Measurements from ENCODE around the gene SRSF4. TPM values are rescaled to one million over a fixed set of nuclear protein-coding genes. Genes with fewer than 3 reads are reported as not detected.

SRSF4 gene
- total RNA-seq, 2 donors from 2014 or later = 55.2 to 65.7 TPM

- Histone ChIP-seq H3K4me3 (no peak overlapping the region), H3K4me1 (replicated peaks) (no peaks in the 10 kb centered on the region), H3K27me3 (replicated peaks; ENCODE audit: insufficient read depth) (no peaks in the 10 kb centered on the region), H3K36me3 (no peaks in the 10 kb centered on the region), H3K27ac (no peak overlapping the region), H3K9me3 (no peaks in the 10 kb centered on the region)
- DNase-seq (ENCODE audit: low spot score) = no peak
- WGBS = 91% methylated on average over 3 of the region's 3 CpGs
- intact Hi-C loops (cut with DNase I) = no loop called here
- no peak for TF ChIP-seq POLR2AphosphoS5 (IDR thresholded peaks at IDR 0.05)
- no peak for TF ChIP-seq POLR2A (IDR thresholded peaks at IDR 0.05)
- no peak for TF ChIP-seq CTCF (IDR thresholded peaks at IDR 0.05)
Measured at GRCh38 chr1:29221296-29221695, 39.6 kb upstream of the SRSF4 start.

GRCh38 chr1:29218223-29218622 is 36.5 kb upstream of the SRSF4 start:
- TF ChIP-seq POLR2AphosphoS5 (IDR thresholded peaks at IDR 0.05) (no peak), CTCF (IDR thresholded peaks at IDR 0.05) (no peak), POLR2A (IDR thresholded peaks at IDR 0.05) (no peak)
- H3K36me3 ChIP-seq = no peaks in the 10 kb centered on the region
- intact Hi-C loops (cut with DNase I) = no loop called here

GRCh38 chr1:29217633-29218032 is 35.9 kb upstream of the SRSF4 start:
- H3K4me3 ChIP-seq = no peak overlapping the region
- intact Hi-C loops (cut with DNase I) = no loop called here
- DNase-seq (ENCODE audit: low spot score) = no peak
- no peaks in the 10 kb centered on the region for H3K27me3 ChIP-seq (replicated peaks; ENCODE audit: insufficient read depth)
- H3K4me1 ChIP-seq (replicated peaks) = no peaks in the 10 kb centered on the region
- TF ChIP-seq POLR2A (IDR thresholded peaks at IDR 0.05) (no peak), POLR2AphosphoS5 (IDR thresholded peaks at IDR 0.05) (no peak), CTCF (IDR thresholded peaks at IDR 0.05) (no peak)
- WGBS = 93% methylated on average over 2 of the region's 2 CpGs
- H3K36me3 ChIP-seq = no peaks in the 10 kb centered on the region
- H3K27ac ChIP-seq = no peak overlapping the region
- H3K9me3 ChIP-seq = no peaks in the 10 kb centered on the region

More at GRCh38 chr1:29218223-29218622, 36.5 kb upstream of the SRSF4 start:
- no peak overlapping the region for H3K4me3 ChIP-seq
- no peaks in the 10 kb centered on the region for H3K9me3 ChIP-seq
- 80% methylated on average over 2 of the region's 2 CpGs for WGBS
- no peak overlapping the region for H3K27ac ChIP-seq
- no peaks in the 10 kb centered on the region for H3K27me3 ChIP-seq (replicated peaks; ENCODE audit: insufficient read depth)
- DNase-seq (ENCODE audit: low spot score) = no peak
- H3K4me1 ChIP-seq (replicated peaks) = no peaks in the 10 kb centered on the region

- 90% methylated on average over 5 of the region's 5 CpGs for WGBS
- DNase-seq (ENCODE audit: low spot score) = no peak
- Histone ChIP-seq H3K36me3 (no peaks in the 10 kb centered on the region), H3K27ac (no peak overlapping the region), H3K9me3 (no peaks in the 10 kb centered on the region), H3K4me1 (replicated peaks) (no peaks in the 10 kb centered on the region), H3K27me3 (replicated peaks; ENCODE audit: insufficient read depth) (no peaks in the 10 kb centered on the region), H3K4me3 (no peak overlapping the region)
- intact Hi-C loops (cut with DNase I) = no loop called here
- TF ChIP-seq POLR2AphosphoS5 (IDR thresholded peaks at IDR 0.05) (no peak), POLR2A (IDR thresholded peaks at IDR 0.05) (no peak), CTCF (IDR thresholded peaks at IDR 0.05) (no peak)
Measured at GRCh38 chr1:29213055-29213454, 31.4 kb upstream of the SRSF4 start.

GRCh38 chr1:29211086-29212030 is 29.7 kb upstream of the SRSF4 start:
- H3K27ac ChIP-seq = no peak overlapping the region
- no peak overlapping the region for H3K4me3 ChIP-seq
- WGBS = 89% methylated on average over 12 of the region's 12 CpGs
- no peaks in the 10 kb centered on the region for H3K27me3 ChIP-seq (replicated peaks; ENCODE audit: insufficient read depth)
- DNase-seq (ENCODE audit: low spot score) = no peak
- no peaks in the 10 kb centered on the region for H3K4me1 ChIP-seq (replicated peaks)
- no peaks in the 10 kb centered on the region for H3K9me3 ChIP-seq
- TF ChIP-seq POLR2A (IDR thresholded peaks at IDR 0.05) (no peak), CTCF (IDR thresholded peaks at IDR 0.05) (no peak), POLR2AphosphoS5 (IDR thresholded peaks at IDR 0.05) (no peak)
- H3K36me3 ChIP-seq = no peaks in the 10 kb centered on the region
- intact Hi-C loops (cut with DNase I) = no loop called here
